ENCODE measurements around the gene HMX3.

- TF ChIP-seq CTCF (IDR thresholded peaks at IDR 0.05) (no peak), POLR2AphosphoS5 (IDR thresholded peaks at IDR 0.05; ENCODE audit: low read depth, low read length) (no peak), TCF7L2 (IDR thresholded peaks at IDR 0.05; ENCODE audit: low read depth, low read length) (no peak)
These were observed 3.4 kb downstream of the HMX3 start for GRCh38 chr10:123139165-123139520.

Data from Panc1 (cell line).